Measurements from ENCODE around the gene GIPC3. TPM values are rescaled to one million over a fixed set of nuclear protein-coding genes. Genes with fewer than 3 reads are reported as not detected.
A peak's percentile ranks its signal among the peaks of the same experiment; 100 is the strongest.
"Not testable (repeated sequence)": the region's sequence is repeated elsewhere in the genome, so short reads cannot be mapped to it uniquely, and the experiment has no call there.

GIPC3 gene
- total and polyA plus RNA-seq, 9 donors: 0.11 to 3.3 (median 0.35) TPM

DNA sequence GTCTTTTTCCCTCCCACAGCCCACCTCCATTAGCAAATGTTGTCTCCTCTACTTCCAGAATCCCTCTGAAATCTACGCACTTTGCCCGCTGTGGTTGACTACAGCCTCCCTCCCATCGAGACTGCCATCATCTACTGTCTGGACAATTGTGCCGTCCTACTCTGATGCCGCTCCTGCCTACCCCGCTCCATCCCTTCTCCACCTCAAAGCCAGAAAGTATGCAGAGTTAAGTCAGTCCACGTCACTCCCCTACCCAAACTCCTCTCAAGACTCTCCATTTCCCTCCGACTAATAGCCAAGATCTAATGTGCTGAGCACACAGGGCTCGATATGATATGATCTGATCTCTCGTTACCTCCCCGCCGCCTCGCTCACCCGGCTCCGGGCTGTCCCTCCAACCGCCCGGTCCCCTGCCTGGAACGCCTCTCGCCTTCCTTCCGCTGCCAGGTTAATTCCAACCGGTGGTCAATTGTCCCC lies 40.8 kb downstream of the GIPC3 start:
- H3K36me3 ChIP-seq: no peaks in the 10 kb centered on the region
- H3K9me3 ChIP-seq: no peaks in the 10 kb centered on the region
- DNase-seq: no peak
- intact Hi-C loops (cut with DNase I): no loop called here
- WGBS, 3 donors: 1 to 2% (median 2%) methylated on average over 21 of the region's 21 CpGs
- TF ChIP-seq EP300 (IDR thresholded peaks at IDR 0.05) (no peak), POLR2A (IDR thresholded peaks at IDR 0.05) (no peak)
- TF ChIP-seq, protein P1, sequence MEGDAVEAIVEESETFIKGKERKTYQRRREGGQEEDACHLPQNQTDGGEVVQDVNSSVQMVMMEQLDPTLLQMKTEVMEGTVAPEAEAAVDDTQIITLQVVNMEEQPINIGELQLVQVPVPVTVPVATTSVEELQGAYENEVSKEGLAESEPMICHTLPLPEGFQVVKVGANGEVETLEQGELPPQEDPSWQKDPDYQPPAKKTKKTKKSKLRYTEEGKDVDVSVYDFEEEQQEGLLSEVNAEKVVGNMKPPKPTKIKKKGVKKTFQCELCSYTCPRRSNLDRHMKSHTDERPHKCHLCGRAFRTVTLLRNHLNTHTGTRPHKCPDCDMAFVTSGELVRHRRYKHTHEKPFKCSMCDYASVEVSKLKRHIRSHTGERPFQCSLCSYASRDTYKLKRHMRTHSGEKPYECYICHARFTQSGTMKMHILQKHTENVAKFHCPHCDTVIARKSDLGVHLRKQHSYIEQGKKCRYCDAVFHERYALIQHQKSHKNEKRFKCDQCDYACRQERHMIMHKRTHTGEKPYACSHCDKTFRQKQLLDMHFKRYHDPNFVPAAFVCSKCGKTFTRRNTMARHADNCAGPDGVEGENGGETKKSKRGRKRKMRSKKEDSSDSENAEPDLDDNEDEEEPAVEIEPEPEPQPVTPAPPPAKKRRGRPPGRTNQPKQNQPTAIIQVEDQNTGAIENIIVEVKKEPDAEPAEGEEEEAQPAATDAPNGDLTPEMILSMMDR (IDR thresholded peaks at IDR 0.05): no peak
- H3K4me3 ChIP-seq: peak overlapping the region; percentile 100
- peak overlapping the region; percentile 69 to 96 for H3K27ac ChIP-seq
- H3K27me3 ChIP-seq: no peaks in the 10 kb centered on the region
- peaks cover 4% of the 10 kb centered on the region for H3K4me1 ChIP-seq (ENCODE audit: insufficient read depth)

DNA sequence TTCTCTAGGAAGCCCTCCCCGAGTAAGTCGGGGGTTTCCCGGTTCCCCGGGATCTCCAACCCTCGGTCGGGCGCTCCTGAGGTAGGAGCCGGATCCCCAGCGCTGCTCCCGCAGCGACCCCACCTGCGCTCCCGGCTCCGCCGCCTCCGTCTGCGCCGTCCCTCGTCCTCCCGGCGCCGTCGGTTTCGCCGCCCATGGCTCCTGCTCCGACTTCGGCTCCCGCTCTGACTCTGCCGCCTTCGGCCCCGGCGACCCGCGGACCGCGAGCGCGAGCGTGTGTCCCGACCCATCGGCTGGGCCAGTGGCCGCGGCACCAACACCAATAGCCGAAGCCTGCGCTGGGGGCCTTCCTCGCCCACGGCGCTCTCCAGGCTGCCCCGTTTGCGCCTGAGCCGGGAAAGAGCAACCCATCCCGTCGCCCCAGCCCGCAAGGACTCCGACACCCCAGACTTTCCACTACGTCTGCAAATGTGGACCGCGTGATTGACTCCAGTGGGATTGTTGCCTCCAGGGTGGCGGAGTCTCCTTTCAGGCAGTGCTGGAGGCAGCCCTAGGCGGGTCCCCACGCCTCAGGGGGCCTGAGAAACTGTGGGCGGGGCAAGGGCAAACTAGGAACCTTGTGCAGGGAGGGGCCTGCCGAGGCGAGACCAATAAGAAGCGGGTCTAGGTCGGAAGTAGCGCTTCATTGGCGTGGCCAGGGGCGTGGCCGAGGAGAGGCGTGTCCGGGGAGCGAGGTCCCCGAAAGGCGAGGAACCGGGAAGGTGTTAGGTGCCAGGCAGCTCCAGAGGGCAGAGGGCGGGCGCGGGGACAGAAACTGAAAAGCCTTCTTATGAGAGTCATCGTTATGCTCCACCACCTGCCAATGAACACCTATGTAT lies 41.4 kb downstream of the GIPC3 start, which contains the start of gene CACTIN:
Gene CACTIN, minus strand, starts transcription at position 318 of the 878 bp plus-strand sequence. Its CDS starts 28 bp downstream, at position 290.
- WGBS, 3 donors: 0% methylated on average over 78 to 80 of the region's 80 CpGs
- Histone ChIP-seq H3K27me3 (no peaks in the 10 kb centered on the region), H3K36me3 (no peaks in the 10 kb centered on the region), H3K9me3 (no peaks in the 10 kb centered on the region), H3K4me1 (ENCODE audit: insufficient read depth) (peaks cover 10% of the 10 kb centered on the region), H3K27ac (peak within 1 kb of the TSS; percentile 69 to 96), H3K4me3 (peak within 1 kb of the TSS; percentile 100)
- TF ChIP-seq, protein P1 (IDR thresholded peaks at IDR 0.05): peak in 2 of 3 donors; percentile 26 to 34
- TF ChIP-seq POLR2A (IDR thresholded peaks at IDR 0.05) (peak; percentile 71), EP300 (IDR thresholded peaks at IDR 0.05) (no peak)
- peak; percentile 99 for DNase-seq
- intact Hi-C loops (cut with DNase I): no loop called here

DNA sequence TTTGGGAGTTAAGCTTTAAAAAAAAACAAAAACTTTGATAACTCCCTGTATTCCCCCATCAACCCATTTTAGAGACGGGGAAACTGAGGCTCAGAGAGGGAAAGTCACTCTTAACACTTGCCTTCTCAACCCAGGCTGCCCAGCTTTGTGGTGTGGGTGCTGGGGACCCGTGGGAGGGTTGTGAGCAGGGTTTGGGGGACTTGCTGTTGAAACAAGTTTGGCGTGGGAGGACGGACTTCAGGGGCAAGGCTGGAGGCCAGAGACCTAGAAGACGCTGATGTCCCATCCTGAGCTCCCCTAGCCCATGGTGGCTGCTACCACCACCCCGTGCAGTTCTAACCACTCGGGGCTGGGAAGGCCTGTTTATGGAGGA lies 42.1 kb downstream of the GIPC3 start:
- intact Hi-C loops (cut with DNase I): no loop called here
- H3K36me3 ChIP-seq: no peaks in the 10 kb centered on the region
- 46 to 58% (median 52%) methylated on average over 7 of the region's 7 CpGs for WGBS, 3 donors
- peak overlapping the region in 1 of 2 donors; percentile 96 for H3K27ac ChIP-seq
- no peak for DNase-seq
- H3K4me1 ChIP-seq (ENCODE audit: insufficient read depth): peaks cover 15% of the 10 kb centered on the region
- H3K4me3 ChIP-seq: no peak overlapping the region
- TF ChIP-seq POLR2A (IDR thresholded peaks at IDR 0.05): no peak
- TF ChIP-seq, protein P1 (IDR thresholded peaks at IDR 0.05): no peak
- TF ChIP-seq EP300 (IDR thresholded peaks at IDR 0.05): no peak
- H3K9me3 ChIP-seq: no peaks in the 10 kb centered on the region
- no peaks in the 10 kb centered on the region for H3K27me3 ChIP-seq

DNA sequence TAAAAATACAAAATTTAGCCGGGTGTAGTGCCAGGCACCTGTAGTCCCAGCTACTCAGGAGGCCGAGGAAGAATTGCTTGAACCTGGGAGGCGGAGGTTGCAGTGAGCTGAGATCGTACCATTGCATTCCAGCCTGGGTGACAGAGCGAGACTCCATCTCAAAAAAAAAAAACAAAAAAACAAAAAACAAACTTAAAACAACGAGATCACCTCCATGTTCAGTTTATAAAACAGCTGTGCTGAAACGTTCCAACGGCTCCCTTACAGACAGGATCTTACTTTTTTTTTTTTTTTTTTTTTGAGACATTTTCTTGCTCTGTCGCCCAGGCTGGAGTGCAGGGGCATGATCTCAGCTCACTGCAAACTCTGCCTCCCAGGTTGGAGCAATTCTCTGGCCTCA lies 43.5 kb downstream of the GIPC3 start:
- H3K4me3 ChIP-seq; H3K27ac ChIP-seq; H3K9me3 ChIP-seq; intact Hi-C loops (cut with DNase I); H3K36me3 ChIP-seq; H3K27me3 ChIP-seq; DNase-seq: not testable (repeated sequence)
- peaks cover 23% of the 10 kb centered on the region for H3K4me1 ChIP-seq (ENCODE audit: insufficient read depth)
- 50 to 59% (median 53%) methylated on average over 9 of the region's 9 CpGs for WGBS, 3 donors

All from ovary (tissue), 9 donors.